ENCODE measurements around the gene ZFAND2B. TPM values are rescaled to one million over a fixed set of nuclear protein-coding genes. Genes with fewer than 3 reads are reported as not detected.
A peak's percentile ranks its signal among the peaks of the same experiment; 100 is the strongest.

ZFAND2B gene
- total RNA-seq, 1 experiment from 2014 or later, result 19.5 TPM

DNA sequence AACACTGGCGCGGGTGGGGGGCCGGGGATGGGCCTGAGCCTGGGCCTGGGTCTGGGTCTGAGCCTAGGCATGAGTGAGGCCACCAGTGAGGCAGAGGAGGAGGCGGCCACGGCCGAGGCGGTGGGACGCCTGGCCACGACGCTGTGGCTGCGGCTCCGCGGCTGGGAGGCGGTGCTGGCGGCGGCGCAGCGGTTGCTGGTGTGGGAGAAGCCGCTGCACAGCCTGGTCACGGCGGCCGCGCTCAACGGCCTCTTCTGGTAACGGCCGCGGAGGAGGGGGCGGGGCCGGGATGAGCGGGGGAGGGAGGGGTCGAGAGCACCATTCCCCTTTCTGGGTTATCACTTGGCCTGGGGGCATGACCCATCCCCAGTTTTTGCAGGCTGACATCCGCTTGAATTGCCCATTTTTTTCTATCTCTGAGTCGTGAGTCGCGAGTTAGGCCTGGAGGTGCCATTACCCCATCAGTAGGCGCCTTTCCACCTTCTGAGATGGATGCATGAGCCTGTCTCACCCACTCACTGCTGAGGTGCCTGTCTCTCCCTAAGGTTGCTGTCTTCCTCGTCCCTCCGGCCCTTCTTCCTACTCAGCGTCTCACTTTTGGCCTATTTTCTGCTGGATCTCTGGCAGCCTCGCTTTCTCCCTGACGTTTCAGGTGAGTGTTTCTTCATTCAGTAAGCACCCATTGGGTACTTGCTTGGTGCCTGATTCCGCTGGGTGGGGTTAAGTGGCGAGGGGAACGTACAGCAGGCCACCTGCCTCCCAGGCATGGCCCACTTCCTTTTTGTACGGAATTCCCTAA, 28.0 kb upstream of the ZFAND2B start (continued):
- TF ChIP-seq, protein P1, sequence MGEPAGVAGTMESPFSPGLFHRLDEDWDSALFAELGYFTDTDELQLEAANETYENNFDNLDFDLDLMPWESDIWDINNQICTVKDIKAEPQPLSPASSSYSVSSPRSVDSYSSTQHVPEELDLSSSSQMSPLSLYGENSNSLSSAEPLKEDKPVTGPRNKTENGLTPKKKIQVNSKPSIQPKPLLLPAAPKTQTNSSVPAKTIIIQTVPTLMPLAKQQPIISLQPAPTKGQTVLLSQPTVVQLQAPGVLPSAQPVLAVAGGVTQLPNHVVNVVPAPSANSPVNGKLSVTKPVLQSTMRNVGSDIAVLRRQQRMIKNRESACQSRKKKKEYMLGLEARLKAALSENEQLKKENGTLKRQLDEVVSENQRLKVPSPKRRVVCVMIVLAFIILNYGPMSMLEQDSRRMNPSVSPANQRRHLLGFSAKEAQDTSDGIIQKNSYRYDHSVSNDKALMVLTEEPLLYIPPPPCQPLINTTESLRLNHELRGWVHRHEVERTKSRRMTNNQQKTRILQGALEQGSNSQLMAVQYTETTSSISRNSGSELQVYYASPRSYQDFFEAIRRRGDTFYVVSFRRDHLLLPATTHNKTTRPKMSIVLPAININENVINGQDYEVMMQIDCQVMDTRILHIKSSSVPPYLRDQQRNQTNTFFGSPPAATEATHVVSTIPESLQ (CRISPR knock-in tag; IDR thresholded peaks at IDR 0.05), result no peak
- TF ChIP-seq GTF2I (CRISPR knock-in tag; conservative IDR thresholded peaks at IDR 0.05) (no peak), CREM (CRISPR knock-in tag; IDR thresholded peaks at IDR 0.05) (no peak), NR2C2 (CRISPR knock-in tag; IDR thresholded peaks at IDR 0.05) (no peak), ZNF317 (CRISPR knock-in tag; IDR thresholded peaks at IDR 0.05; ENCODE audit: borderline replicate concordance, low read depth) (no peak), ZNF219 (CRISPR knock-in tag; IDR thresholded peaks at IDR 0.05; ENCODE audit: borderline replicate concordance) (no peak), TEAD1 (CRISPR knock-in tag; IDR thresholded peaks at IDR 0.05) (no peak), OVOL2 (CRISPR knock-in tag; IDR thresholded peaks at IDR 0.05; ENCODE audit: borderline replicate concordance) (no peak), HMGA2 (CRISPR knock-in tag; IDR thresholded peaks at IDR 0.05) (no peak), GABPB1 (CRISPR knock-in tag; IDR thresholded peaks at IDR 0.05) (no peak), TCF7 (CRISPR knock-in tag; IDR thresholded peaks at IDR 0.05; ENCODE audit: low read depth) (no peak), ZNF396 (CRISPR knock-in tag; IDR thresholded peaks at IDR 0.05; ENCODE audit: borderline replicate concordance) (no peak)
- TF ChIP-seq, protein P2, sequence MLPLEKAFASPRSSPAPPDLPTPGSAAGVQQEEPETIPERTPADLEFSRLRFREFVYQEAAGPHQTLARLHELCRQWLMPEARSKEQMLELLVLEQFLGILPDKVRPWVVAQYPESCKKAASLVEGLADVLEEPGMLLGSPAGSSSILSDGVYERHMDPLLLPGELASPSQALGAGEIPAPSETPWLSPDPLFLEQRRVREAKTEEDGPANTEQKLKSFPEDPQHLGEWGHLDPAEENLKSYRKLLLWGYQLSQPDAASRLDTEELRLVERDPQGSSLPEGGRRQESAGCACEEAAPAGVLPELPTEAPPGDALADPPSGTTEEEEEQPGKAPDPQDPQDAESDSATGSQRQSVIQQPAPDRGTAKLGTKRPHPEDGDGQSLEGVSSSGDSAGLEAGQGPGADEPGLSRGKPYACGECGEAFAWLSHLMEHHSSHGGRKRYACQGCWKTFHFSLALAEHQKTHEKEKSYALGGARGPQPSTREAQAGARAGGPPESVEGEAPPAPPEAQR (CRISPR knock-in tag; IDR thresholded peaks at IDR 0.05), result no peak
- TF ChIP-seq, protein P3, sequence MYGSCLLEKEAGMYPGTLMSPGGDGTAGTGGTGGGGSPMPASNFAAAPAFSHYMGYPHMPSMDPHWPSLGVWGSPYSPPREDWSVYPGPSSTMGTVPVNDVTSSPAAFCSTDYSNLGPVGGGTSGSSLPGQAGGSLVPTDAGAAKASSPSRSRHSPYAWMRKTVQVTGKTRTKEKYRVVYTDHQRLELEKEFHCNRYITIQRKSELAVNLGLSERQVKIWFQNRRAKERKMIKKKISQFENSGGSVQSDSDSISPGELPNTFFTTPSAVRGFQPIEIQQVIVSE (CRISPR knock-in tag; IDR thresholded peaks at IDR 0.05; ENCODE audit: borderline replicate concordance), result no peak
- TF ChIP-seq, protein P4, sequence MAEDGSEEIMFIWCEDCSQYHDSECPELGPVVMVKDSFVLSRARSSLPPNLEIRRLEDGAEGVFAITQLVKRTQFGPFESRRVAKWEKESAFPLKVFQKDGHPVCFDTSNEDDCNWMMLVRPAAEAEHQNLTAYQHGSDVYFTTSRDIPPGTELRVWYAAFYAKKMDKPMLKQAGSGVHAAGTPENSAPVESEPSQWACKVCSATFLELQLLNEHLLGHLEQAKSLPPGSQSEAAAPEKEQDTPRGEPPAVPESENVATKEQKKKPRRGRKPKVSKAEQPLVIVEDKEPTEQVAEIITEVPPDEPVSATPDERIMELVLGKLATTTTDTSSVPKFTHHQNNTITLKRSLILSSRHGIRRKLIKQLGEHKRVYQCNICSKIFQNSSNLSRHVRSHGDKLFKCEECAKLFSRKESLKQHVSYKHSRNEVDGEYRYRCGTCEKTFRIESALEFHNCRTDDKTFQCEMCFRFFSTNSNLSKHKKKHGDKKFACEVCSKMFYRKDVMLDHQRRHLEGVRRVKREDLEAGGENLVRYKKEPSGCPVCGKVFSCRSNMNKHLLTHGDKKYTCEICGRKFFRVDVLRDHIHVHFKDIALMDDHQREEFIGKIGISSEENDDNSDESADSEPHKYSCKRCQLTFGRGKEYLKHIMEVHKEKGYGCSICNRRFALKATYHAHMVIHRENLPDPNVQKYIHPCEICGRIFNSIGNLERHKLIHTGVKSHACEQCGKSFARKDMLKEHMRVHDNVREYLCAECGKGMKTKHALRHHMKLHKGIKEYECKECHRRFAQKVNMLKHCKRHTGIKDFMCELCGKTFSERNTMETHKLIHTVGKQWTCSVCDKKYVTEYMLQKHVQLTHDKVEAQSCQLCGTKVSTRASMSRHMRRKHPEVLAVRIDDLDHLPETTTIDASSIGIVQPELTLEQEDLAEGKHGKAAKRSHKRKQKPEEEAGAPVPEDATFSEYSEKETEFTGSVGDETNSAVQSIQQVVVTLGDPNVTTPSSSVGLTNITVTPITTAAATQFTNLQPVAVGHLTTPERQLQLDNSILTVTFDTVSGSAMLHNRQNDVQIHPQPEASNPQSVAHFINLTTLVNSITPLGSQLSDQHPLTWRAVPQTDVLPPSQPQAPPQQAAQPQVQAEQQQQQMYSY (CRISPR knock-in tag; IDR thresholded peaks at IDR 0.05), result no peak
- TF ChIP-seq, protein P5, sequence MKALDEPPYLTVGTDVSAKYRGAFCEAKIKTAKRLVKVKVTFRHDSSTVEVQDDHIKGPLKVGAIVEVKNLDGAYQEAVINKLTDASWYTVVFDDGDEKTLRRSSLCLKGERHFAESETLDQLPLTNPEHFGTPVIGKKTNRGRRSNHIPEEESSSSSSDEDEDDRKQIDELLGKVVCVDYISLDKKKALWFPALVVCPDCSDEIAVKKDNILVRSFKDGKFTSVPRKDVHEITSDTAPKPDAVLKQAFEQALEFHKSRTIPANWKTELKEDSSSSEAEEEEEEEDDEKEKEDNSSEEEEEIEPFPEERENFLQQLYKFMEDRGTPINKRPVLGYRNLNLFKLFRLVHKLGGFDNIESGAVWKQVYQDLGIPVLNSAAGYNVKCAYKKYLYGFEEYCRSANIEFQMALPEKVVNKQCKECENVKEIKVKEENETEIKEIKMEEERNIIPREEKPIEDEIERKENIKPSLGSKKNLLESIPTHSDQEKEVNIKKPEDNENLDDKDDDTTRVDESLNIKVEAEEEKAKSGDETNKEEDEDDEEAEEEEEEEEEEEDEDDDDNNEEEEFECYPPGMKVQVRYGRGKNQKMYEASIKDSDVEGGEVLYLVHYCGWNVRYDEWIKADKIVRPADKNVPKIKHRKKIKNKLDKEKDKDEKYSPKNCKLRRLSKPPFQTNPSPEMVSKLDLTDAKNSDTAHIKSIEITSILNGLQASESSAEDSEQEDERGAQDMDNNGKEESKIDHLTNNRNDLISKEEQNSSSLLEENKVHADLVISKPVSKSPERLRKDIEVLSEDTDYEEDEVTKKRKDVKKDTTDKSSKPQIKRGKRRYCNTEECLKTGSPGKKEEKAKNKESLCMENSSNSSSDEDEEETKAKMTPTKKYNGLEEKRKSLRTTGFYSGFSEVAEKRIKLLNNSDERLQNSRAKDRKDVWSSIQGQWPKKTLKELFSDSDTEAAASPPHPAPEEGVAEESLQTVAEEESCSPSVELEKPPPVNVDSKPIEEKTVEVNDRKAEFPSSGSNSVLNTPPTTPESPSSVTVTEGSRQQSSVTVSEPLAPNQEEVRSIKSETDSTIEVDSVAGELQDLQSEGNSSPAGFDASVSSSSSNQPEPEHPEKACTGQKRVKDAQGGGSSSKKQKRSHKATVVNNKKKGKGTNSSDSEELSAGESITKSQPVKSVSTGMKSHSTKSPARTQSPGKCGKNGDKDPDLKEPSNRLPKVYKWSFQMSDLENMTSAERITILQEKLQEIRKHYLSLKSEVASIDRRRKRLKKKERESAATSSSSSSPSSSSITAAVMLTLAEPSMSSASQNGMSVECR (CRISPR knock-in tag; IDR thresholded peaks at IDR 0.05; ENCODE audit: borderline replicate concordance), result 0 out of 2 replicates have a peak, but pooled peaks have one; percentile 38
- TF ChIP-seq, protein P6, sequence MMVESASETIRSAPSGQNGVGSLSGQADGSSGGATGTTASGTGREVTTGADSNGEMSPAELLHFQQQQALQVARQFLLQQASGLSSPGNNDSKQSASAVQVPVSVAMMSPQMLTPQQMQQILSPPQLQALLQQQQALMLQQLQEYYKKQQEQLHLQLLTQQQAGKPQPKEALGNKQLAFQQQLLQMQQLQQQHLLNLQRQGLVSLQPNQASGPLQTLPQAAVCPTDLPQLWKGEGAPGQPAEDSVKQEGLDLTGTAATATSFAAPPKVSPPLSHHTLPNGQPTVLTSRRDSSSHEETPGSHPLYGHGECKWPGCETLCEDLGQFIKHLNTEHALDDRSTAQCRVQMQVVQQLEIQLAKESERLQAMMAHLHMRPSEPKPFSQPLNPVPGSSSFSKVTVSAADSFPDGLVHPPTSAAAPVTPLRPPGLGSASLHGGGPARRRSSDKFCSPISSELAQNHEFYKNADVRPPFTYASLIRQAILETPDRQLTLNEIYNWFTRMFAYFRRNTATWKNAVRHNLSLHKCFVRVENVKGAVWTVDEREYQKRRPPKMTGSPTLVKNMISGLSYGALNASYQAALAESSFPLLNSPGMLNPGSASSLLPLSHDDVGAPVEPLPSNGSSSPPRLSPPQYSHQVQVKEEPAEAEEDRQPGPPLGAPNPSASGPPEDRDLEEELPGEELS (CRISPR knock-in tag; IDR thresholded peaks at IDR 0.05), result peak; percentile 54
